H9 (cell line): Measurements from ENCODE around the gene CDH23. TPM values are rescaled to one million over a fixed set of nuclear protein-coding genes. Genes with fewer than 3 reads are reported as not detected.

Experiments
- DNase-seq: peaks from one replicate; pipeline ENCODE4 v3.0.0-alpha.2; 2017
- H2AFZ ChIP-seq: one replicate; pipeline ENCODE4 v1.6.1; 2013; ENCODE audit warnings: mild to moderate bottlenecking, low read length, control low read depth, moderate library complexity
- H2AK5ac ChIP-seq: 2 replicates; pipeline ENCODE4 v1.6.1; 2013; ENCODE audit warnings: low read length, control low read depth, mixed read lengths; ENCODE audit not compliant: insufficient read length
- H2BK120ac ChIP-seq: one replicate; pipeline ENCODE4 v1.6.1; 2013; ENCODE audit warnings: low read depth, mild to moderate bottlenecking, low read length, control low read depth, inconsistent platforms; ENCODE audit not compliant: poor library complexity, severe bottlenecking
- H2BK12ac ChIP-seq: 2 replicates; pipeline ENCODE4 v1.6.1; 2013; ENCODE audit warnings: low read length, control low read depth, mixed read lengths, low read depth; ENCODE audit not compliant: insufficient read length
- H2BK15ac ChIP-seq: 2 replicates; pipeline ENCODE4 v1.6.1; 2013; ENCODE audit warnings: low read depth, low read length, control low read depth
- H2BK20ac ChIP-seq: one replicate; pipeline ENCODE4 v1.6.1; 2013; ENCODE audit warnings: low read depth, mild to moderate bottlenecking, low read length, control low read depth, inconsistent platforms; ENCODE audit not compliant: poor library complexity, severe bottlenecking
- H2BK5ac ChIP-seq: 2 replicates; pipeline ENCODE4 v1.6.1; 2013; ENCODE audit warnings: low read length, control low read depth, mixed read lengths; ENCODE audit not compliant: insufficient read length
- H3K14ac ChIP-seq: 2 replicates; pipeline ENCODE4 v1.6.1; 2013; ENCODE audit warnings: low read length, control low read depth; ENCODE audit not compliant: insufficient read depth
- H3K18ac ChIP-seq: 2 replicates; pipeline ENCODE4 v1.6.1; 2013; ENCODE audit warnings: low read depth, mild to moderate bottlenecking, mixed read lengths, low read length, control low read depth; ENCODE audit not compliant: insufficient read length
- H3K23ac ChIP-seq: 2 replicates; pipeline ENCODE4 v1.6.1; 2013; ENCODE audit warnings: low read length, control low read depth, mixed read lengths, low read depth; ENCODE audit not compliant: insufficient read length
- H3K23me2 ChIP-seq: 2 replicates; pipeline ENCODE4 v1.6.1; 2013; ENCODE audit warnings: low read depth, mild to moderate bottlenecking, mixed read lengths, low read length, control low read depth; ENCODE audit not compliant: insufficient read length, poor library complexity, severe bottlenecking
- H3K27ac ChIP-seq: 2 replicates; pipeline ENCODE4 v1.5.1; 2013; ENCODE audit warnings: low read length, control low read depth, mixed read lengths, low read depth; ENCODE audit not compliant: insufficient read length
- H3K27me3 ChIP-seq: 2 replicates; pipeline ENCODE4 v1.6.1; 2013; ENCODE audit warnings: low read length, control low read depth, inconsistent platforms; ENCODE audit not compliant: insufficient read depth
- H3K4ac ChIP-seq: 2 replicates; pipeline ENCODE4 v1.6.1; 2013; ENCODE audit warnings: low read depth, mild to moderate bottlenecking, control low read depth, inconsistent platforms, low read length, moderate library complexity
- H3K4me1 ChIP-seq: 2 replicates; pipeline ENCODE4 v1.6.1; 2013; ENCODE audit warnings: low read length, control low read depth, inconsistent platforms; ENCODE audit not compliant: insufficient read depth
- H3K4me2 ChIP-seq: 2 replicates; pipeline ENCODE4 v1.6.1; 2013; ENCODE audit warnings: low read length, control low read depth, mixed read lengths; ENCODE audit not compliant: insufficient read length, insufficient read depth
- H3K56ac ChIP-seq: 2 replicates; pipeline ENCODE4 v1.6.1; 2013; ENCODE audit warnings: low read depth, mild to moderate bottlenecking, mixed read lengths, low read length, control low read depth; ENCODE audit not compliant: insufficient read length
- H3K79me1 ChIP-seq: 2 replicates; pipeline ENCODE4 v1.6.1; 2013; ENCODE audit warnings: low read depth, mild to moderate bottlenecking, moderate library complexity, low read length, control low read depth, inconsistent platforms; ENCODE audit not compliant: insufficient read depth, poor library complexity, severe bottlenecking
- H3K79me2 ChIP-seq: 2 replicates; pipeline ENCODE4 v1.6.1; 2013; ENCODE audit warnings: low read length, control low read depth, inconsistent platforms; ENCODE audit not compliant: insufficient read depth
- H3K9ac ChIP-seq: 2 replicates; pipeline ENCODE4 v1.6.1; 2013; ENCODE audit warnings: low read length, control low read depth, mixed read lengths; ENCODE audit not compliant: insufficient read length; ENCODE audit errors: extremely low read depth
- H3K9me3 ChIP-seq: one replicate; pipeline ENCODE4 v1.6.1; 2013; ENCODE audit warnings: low read depth, low read length, inconsistent platforms; ENCODE audit not compliant: control insufficient read depth
- H3T11ph ChIP-seq: one replicate; pipeline ENCODE4 v1.6.1; 2013; ENCODE audit warnings: mild to moderate bottlenecking, low read length, control low read depth, inconsistent platforms
- H4K20me1 ChIP-seq: one replicate; pipeline ENCODE4 v1.6.1; 2013; ENCODE audit not compliant: control insufficient read depth, insufficient read length, insufficient read depth
- H4K5ac ChIP-seq: 2 replicates; pipeline ENCODE4 v1.6.1; 2013; ENCODE audit warnings: low read depth, mild to moderate bottlenecking, mixed read lengths, low read length, control low read depth; ENCODE audit not compliant: insufficient read length
- H4K8ac ChIP-seq: replicated peaks from 2 replicates; pipeline ENCODE4 v1.6.1; 2013; ENCODE audit warnings: low read length, control low read depth, mixed read lengths, low read depth; ENCODE audit not compliant: insufficient read length
- H4K91ac ChIP-seq: 2 replicates; pipeline ENCODE4 v1.6.1; 2013; ENCODE audit warnings: low read depth, mild to moderate bottlenecking, moderate library complexity, mixed read lengths, low read length, control low read depth; ENCODE audit not compliant: insufficient read length
- H3K27ac Mint-ChIP-seq, 3 experiments: 2 replicates in 2 of 3; 3 replicates in 1 of 3; pipeline ENCODE4 v1.8.0; 2020 to 2021; ENCODE audit warnings: mixed read lengths in 3 of 3, mild to moderate bottlenecking in 1 of 3, moderate library complexity in 1 of 3
- H3K27me3 Mint-ChIP-seq: 2 replicates; pipeline ENCODE4 v1.8.0; 2021; ENCODE audit warnings: low read depth, mild to moderate bottlenecking, moderate library complexity, mixed read lengths
- H3K36me3 Mint-ChIP-seq, 3 experiments: 2 replicates in 2 of 3; 3 replicates in 1 of 3; pipeline ENCODE4 v1.8.0; 2020 to 2021; ENCODE audit warnings: low read depth in 3 of 3, mixed read lengths in 3 of 3; ENCODE audit not compliant: insufficient read depth in 1 of 3
- H3K4me1 Mint-ChIP-seq, 2 experiments: 2 replicates each; pipeline ENCODE4 v1.8.0; 2020; ENCODE audit warnings: mixed read lengths in 2 of 2
- H3K4me3 Mint-ChIP-seq, 2 experiments: 2 replicates in 1 of 2; 3 replicates in 1 of 2; pipeline ENCODE4 v1.8.0; 2020 to 2021; ENCODE audit warnings: mild to moderate bottlenecking in 2 of 2, mixed read lengths in 2 of 2, moderate library complexity in 1 of 2
- H3K9me3 Mint-ChIP-seq, 2 experiments: 2 replicates in 1 of 2; 3 replicates in 1 of 2; pipeline ENCODE4 v1.8.0; 2020; ENCODE audit warnings: mild to moderate bottlenecking in 2 of 2, mixed read lengths in 2 of 2, moderate library complexity in 1 of 2
- WGBS: extraction: QIAGEN DNeasy Blood & Tissue Kit; methylation state at CpG from one replicate; pipeline ENCODE4 v1.1.7; 2013; ENCODE audit warnings: missing lambda C conversion rate, low lambda C conversion rate, mixed read lengths; ENCODE audit not compliant: insufficient read length; ENCODE audit errors: extremely low coverage; 5-methylcytosine and 5-hydroxymethylcytosine counted together
- total RNA-seq: library from RNA; stranded (reverse); gene quantifications from 2 replicates; pipeline ENCODE4 v1.2.1, GENCODE V29; 2021
- TF ChIP-seq, protein P1 (sequence below): fragments of 200-600 bp; sonication (generic); conservative IDR thresholded peaks from 3 replicates; pipeline ENCODE4 v1.8.0; 2021; ENCODE audit warnings: antibody characterized with exemption, mild to moderate bottlenecking

CDH23 gene
- total RNA-seq, 1 experiment from 2014 or later: 2.1 TPM

DNA sequence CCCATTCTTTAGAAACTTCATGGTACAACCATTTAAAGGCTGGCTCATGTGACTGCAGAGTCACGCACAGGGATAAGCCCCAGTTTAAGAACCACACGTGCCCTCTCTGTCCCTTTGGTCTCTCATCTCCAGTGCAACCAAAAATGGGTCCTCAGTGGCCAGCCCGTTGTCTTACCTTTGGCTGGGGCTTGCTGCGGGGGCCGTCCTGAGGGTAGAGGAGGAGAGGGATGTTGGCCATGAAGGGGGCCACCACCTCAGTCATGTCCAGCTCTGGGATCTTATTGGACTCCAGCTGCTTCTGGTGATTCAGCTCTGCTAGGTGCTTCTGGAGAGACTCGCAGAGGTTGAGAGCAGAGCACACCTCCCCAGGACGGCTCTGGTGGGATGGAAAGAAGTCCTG, 432.0 kb downstream of the CDH23 start:
- no peaks in the 10 kb centered on the region for H3K9me3 ChIP-seq
- H4K8ac ChIP-seq: no peak overlapping the region
- no peak overlapping the region for H3T11ph ChIP-seq
- no peak overlapping the region for H2BK20ac ChIP-seq
- H3K14ac ChIP-seq: no peak overlapping the region
- peaks cover 3% of the 10 kb centered on the region; the same call in 1 of the 2 replicates for H3K4me1 ChIP-seq
- H3K23ac ChIP-seq: no peak overlapping the region
- no peaks in the 10 kb centered on the region for H4K20me1 ChIP-seq
- peaks cover 4% of the 10 kb centered on the region for H3K79me1 ChIP-seq
- H3K27me3 Mint-ChIP-seq: no peaks in the 10 kb centered on the region
- H3K79me2 ChIP-seq: peaks cover 1% of the 10 kb centered on the region; the same call in 1 of the 2 replicates
- H4K5ac ChIP-seq: no peak overlapping the region
- no peak overlapping the region for H3K4me2 ChIP-seq
- H3K4ac ChIP-seq: no peak overlapping the region
- no peaks in the 10 kb centered on the region for H3K27me3 ChIP-seq
- no peak overlapping the region for H4K91ac ChIP-seq
- H3K9me3 Mint-ChIP-seq: no peaks in the 10 kb centered on the region
- H3K4me3 Mint-ChIP-seq: no peak overlapping the region
- no peak overlapping the region for H3K27ac ChIP-seq
- H3K9ac ChIP-seq: no peak overlapping the region
- H3K36me3 Mint-ChIP-seq: peaks cover 45 to 81% (median 78%) of the 10 kb centered on the region in 3 experiments
- H3K4me1 Mint-ChIP-seq: no peaks in the 10 kb centered on the region
- H3K23me2 ChIP-seq: no peaks in the 10 kb centered on the region
- TF ChIP-seq, protein P1, sequence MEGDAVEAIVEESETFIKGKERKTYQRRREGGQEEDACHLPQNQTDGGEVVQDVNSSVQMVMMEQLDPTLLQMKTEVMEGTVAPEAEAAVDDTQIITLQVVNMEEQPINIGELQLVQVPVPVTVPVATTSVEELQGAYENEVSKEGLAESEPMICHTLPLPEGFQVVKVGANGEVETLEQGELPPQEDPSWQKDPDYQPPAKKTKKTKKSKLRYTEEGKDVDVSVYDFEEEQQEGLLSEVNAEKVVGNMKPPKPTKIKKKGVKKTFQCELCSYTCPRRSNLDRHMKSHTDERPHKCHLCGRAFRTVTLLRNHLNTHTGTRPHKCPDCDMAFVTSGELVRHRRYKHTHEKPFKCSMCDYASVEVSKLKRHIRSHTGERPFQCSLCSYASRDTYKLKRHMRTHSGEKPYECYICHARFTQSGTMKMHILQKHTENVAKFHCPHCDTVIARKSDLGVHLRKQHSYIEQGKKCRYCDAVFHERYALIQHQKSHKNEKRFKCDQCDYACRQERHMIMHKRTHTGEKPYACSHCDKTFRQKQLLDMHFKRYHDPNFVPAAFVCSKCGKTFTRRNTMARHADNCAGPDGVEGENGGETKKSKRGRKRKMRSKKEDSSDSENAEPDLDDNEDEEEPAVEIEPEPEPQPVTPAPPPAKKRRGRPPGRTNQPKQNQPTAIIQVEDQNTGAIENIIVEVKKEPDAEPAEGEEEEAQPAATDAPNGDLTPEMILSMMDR: no peak
- H2AFZ ChIP-seq: no peak overlapping the region
- H2BK15ac ChIP-seq: no peak overlapping the region
- H2BK120ac ChIP-seq: no peak overlapping the region
- H3K27ac Mint-ChIP-seq: no peak overlapping the region
- H2AK5ac ChIP-seq: no peak overlapping the region
- H3K56ac ChIP-seq: no peak overlapping the region
- no peak for DNase-seq
- H3K18ac ChIP-seq: no peak overlapping the region
- no CpG with 5 or more reads among the region's 7 CpGs for WGBS
- no peak overlapping the region for H2BK5ac ChIP-seq
- H2BK12ac ChIP-seq: no peak overlapping the region
